Measurements from ENCODE around the gene RBP2.

DNA sequence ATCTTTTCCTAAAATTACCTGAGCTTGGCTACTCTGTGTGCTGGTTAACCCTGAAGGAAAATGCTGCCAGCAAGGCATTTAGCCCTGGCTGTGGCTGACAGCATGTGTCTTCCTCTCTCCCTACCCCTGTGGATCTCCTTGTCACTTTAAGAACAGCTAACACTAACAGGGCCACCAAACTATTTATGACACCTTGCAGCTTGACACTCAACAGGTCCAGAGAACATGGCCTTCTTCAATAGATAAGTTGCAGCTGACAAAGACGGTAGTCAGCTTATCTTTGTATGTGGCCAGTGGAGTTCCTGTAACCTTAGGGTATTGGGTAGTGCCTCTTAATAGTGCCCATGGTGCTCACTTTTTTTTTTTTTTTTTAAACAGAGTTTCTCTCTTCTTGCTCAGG, 54.9 kb downstream of the RBP2 start:
- TF ChIP-seq POLR2A (IDR thresholded peaks at IDR 0.05) (no peak), EP300 (IDR thresholded peaks at IDR 0.05) (no peak)
- TF ChIP-seq, protein P1, sequence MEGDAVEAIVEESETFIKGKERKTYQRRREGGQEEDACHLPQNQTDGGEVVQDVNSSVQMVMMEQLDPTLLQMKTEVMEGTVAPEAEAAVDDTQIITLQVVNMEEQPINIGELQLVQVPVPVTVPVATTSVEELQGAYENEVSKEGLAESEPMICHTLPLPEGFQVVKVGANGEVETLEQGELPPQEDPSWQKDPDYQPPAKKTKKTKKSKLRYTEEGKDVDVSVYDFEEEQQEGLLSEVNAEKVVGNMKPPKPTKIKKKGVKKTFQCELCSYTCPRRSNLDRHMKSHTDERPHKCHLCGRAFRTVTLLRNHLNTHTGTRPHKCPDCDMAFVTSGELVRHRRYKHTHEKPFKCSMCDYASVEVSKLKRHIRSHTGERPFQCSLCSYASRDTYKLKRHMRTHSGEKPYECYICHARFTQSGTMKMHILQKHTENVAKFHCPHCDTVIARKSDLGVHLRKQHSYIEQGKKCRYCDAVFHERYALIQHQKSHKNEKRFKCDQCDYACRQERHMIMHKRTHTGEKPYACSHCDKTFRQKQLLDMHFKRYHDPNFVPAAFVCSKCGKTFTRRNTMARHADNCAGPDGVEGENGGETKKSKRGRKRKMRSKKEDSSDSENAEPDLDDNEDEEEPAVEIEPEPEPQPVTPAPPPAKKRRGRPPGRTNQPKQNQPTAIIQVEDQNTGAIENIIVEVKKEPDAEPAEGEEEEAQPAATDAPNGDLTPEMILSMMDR (IDR thresholded peaks at IDR 0.05): no peak
